DMS153 treated with DMSO at 0.1 percent for 48 hours (cell line): ENCODE data around the gene CCDC179.

ENCODE experiments used
- DNase-seq: peaks from one replicate; lab custom pipeline; 2025; ENCODE audit not compliant: unreplicated experiment; lab: John Stamatoyannopoulos, UW

Gene CCDC179

GRCh38 chr11:22808571-22809197 lies 51.6 kb downstream of the CCDC179 start:
- no peak for DNase-seq

- no peak for DNase-seq
Measured at GRCh38 chr11:22807855-22808570, 52.3 kb downstream of the CCDC179 start.

DNA sequence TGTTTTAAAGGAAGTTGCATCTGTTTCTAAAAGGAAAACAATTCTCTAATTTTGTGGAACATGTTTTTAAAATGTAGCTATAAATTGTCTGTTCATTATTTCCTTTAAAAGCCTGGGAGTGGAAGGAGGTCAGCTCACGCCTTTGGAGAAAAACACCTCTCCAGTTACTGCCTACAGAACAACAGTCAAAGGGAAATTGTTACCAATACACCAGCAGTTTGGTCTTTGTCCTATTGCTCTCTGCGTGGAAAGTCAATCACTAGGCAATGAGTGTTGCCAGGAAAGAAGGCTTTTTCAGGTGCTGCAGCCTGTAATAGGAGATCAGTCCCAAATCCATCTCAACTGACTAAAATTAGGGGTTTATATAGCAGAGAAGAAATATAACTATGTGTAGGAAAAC lies 52.9 kb downstream of the CCDC179 start:
- DNase-seq: no peak

DNA sequence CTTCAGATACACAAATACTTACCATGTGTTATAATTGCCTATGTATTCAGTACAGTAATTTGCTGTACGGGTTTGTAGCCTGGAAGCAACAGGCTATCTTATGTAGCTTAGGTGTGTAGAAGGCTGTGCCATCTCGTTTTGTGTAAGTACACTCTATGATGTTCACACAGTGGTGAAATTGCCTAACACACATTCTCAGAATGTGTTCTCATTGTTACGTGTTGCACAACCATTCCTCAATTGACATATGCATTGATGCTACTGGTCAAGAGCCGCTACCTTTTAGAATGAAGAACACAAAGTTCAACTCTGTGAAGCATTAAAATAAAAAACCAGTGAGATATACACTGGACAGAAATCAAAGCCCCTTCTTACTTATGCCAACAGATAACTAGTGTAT lies 57.4 kb downstream of the CCDC179 start:
- no peak for DNase-seq

GRCh38 chr11:22800482-22800881 lies 59.8 kb downstream of the CCDC179 start:
- no peak for DNase-seq

GRCh38 chr11:22798901-22799300 lies 61.4 kb downstream of the CCDC179 start:
- DNase-seq: no peak

DNA sequence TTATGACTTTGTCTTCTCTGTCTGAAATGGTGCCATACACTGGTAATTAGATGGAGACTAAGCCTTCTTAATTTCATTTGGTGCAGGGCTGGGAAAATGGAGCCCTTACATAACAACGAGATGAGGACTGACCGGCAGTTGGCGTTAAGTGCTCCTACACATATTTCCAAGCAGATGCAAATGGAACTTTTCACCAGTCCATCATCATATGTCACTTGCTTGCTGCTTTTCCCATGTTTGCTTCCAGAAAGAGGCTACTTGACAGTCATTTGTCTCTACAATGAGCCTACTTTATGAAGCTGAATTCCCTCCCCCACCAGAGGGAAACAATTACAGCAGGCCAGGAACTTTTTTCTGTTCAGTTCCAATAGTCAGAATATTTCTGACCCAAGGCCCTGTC lies 63.2 kb downstream of the CCDC179 start:
- DNase-seq: no peak
